ENCODE measurements around the gene GPX6. TPM values are rescaled to one million over a fixed set of nuclear protein-coding genes. Genes with fewer than 3 reads are reported as not detected.

Gene GPX6
- total RNA-seq, 1 experiment from 2014 or later: not detected

GRCh38 chr6:28501259-28501658 is 14.3 kb downstream of the GPX6 start:
- no peak overlapping the region for H3K18ac ChIP-seq (ENCODE audit: insufficient read length, low read depth, low read length)
- no peaks in the 10 kb centered on the region for H4K20me1 ChIP-seq (ENCODE audit: control insufficient read depth, insufficient read depth, insufficient read length)
- H3K9me3 Mint-ChIP-seq: peaks cover 9 to 11% of the 10 kb centered on the region in 2 experiments; a peak in 3 of 5 replicates
- H2AK5ac ChIP-seq (ENCODE audit: insufficient read length, low read length): no peak overlapping the region
- H3K23ac ChIP-seq (ENCODE audit: insufficient read length, low read depth, low read length): no peak overlapping the region
- no peaks in the 10 kb centered on the region for H3K79me2 ChIP-seq (ENCODE audit: insufficient read depth, low read length)
- H3K9me3 ChIP-seq (ENCODE audit: control insufficient read depth, low read depth, low read length): no peaks in the 10 kb centered on the region
- no peaks in the 10 kb centered on the region for H3K79me1 ChIP-seq (ENCODE audit: insufficient read depth, low read depth, low read length, poor library complexity, severe bottlenecking)
- no CpG with 5 or more reads among the region's 6 CpGs for WGBS (ENCODE audit: extremely low coverage, insufficient read length, low lambda C conversion rate)
- no peak overlapping the region for H4K91ac ChIP-seq (ENCODE audit: insufficient read length, low read depth, low read length)
- H3T11ph ChIP-seq (ENCODE audit: low read length): no peak overlapping the region
- no peak overlapping the region for H3K14ac ChIP-seq (ENCODE audit: insufficient read depth, low read length)
- no peak overlapping the region for H4K5ac ChIP-seq (ENCODE audit: insufficient read length, low read depth, low read length)
- H3K9ac ChIP-seq (ENCODE audit: extremely low read depth, insufficient read length, low read length): no peak overlapping the region
- TF ChIP-seq CTCF (conservative IDR thresholded peaks at IDR 0.05): no peak
- H3K4me2 ChIP-seq (ENCODE audit: insufficient read depth, insufficient read length, low read length): no peak overlapping the region
- no peak overlapping the region for H2BK12ac ChIP-seq (ENCODE audit: insufficient read length, low read depth, low read length)
- peaks cover 15 to 17% of the 10 kb centered on the region in 2 experiments for H3K4me1 Mint-ChIP-seq
- no peak for DNase-seq
- H3K27ac ChIP-seq (ENCODE audit: insufficient read length, low read depth, low read length): no peak overlapping the region
- H2AFZ ChIP-seq (ENCODE audit: low read length): no peak overlapping the region
- peaks cover 3% of the 10 kb centered on the region; the same call in 1 of the 2 replicates for H3K4me1 ChIP-seq (ENCODE audit: insufficient read depth, low read length)
- no peaks in the 10 kb centered on the region for H3K23me2 ChIP-seq (ENCODE audit: insufficient read length, low read depth, low read length, poor library complexity, severe bottlenecking)
- no peak overlapping the region for H2BK5ac ChIP-seq (ENCODE audit: insufficient read length, low read length)
- no peaks in the 10 kb centered on the region for H3K27me3 ChIP-seq (ENCODE audit: insufficient read depth, low read length)
- H4K8ac ChIP-seq (replicated peaks; ENCODE audit: insufficient read length, low read depth, low read length): no peak overlapping the region
- no peak overlapping the region for H2BK15ac ChIP-seq (ENCODE audit: low read depth, low read length)
- H2BK120ac ChIP-seq (ENCODE audit: low read depth, low read length, poor library complexity, severe bottlenecking): no peak overlapping the region
- H3K27me3 Mint-ChIP-seq (ENCODE audit: low read depth): no peaks in the 10 kb centered on the region; the same call in 1 of the 2 replicates
- peaks cover 0 to 6% (median 0%) of the 10 kb centered on the region in 3 experiments; a peak in 3 of 7 replicates for H3K36me3 Mint-ChIP-seq (ENCODE audit: insufficient read depth in 1 of 3, low read depth in 3 of 3)
- no peak overlapping the region for H3K56ac ChIP-seq (ENCODE audit: insufficient read length, low read depth, low read length)
- H3K4ac ChIP-seq (ENCODE audit: low read depth, low read length): no peak overlapping the region
- no peak overlapping the region for H3K27ac Mint-ChIP-seq
- H2BK20ac ChIP-seq (ENCODE audit: low read depth, low read length, poor library complexity, severe bottlenecking): no peak overlapping the region
- H3K4me3 Mint-ChIP-seq: no peak overlapping the region

Measured in H9 (cell line).